ENCODE results near the gene SORBS2.

The SORBS2 gene

GRCh38 chr4:185587427-185588161, 224.4 kb downstream of the SORBS2 start:
- peak; percentile 52 to 78 for DNase-seq (ENCODE audit: low read depth in 2 of 2)

- no peak for DNase-seq (ENCODE audit: low read depth in 2 of 2)
These were observed 225.0 kb downstream of the SORBS2 start for GRCh38 chr4:185587030-185587426.

- DNase-seq (ENCODE audit: low read depth in 2 of 2) = no peak
These were observed 226.8 kb downstream of the SORBS2 start for GRCh38 chr4:185585211-185585610.

GRCh38 chr4:185583813-185584212, 228.2 kb downstream of the SORBS2 start:
- no peak for DNase-seq (ENCODE audit: low read depth in 2 of 2)

- DNase-seq (ENCODE audit: low read depth in 2 of 2) = no peak
These were observed 229.2 kb downstream of the SORBS2 start for GRCh38 chr4:185582651-185583400.

GRCh38 chr4:185580699-185581098, 231.3 kb downstream of the SORBS2 start:
- no peak for DNase-seq (ENCODE audit: low read depth in 2 of 2)

GRCh38 chr4:185578284-185578683, 233.7 kb downstream of the SORBS2 start:
- DNase-seq (ENCODE audit: low read depth in 2 of 2) = no peak

- DNase-seq (ENCODE audit: low read depth in 2 of 2) = no peak
These were observed 234.7 kb downstream of the SORBS2 start for GRCh38 chr4:185576962-185577950.

- no peak for DNase-seq (ENCODE audit: low read depth in 2 of 2)
These were observed 235.6 kb downstream of the SORBS2 start for GRCh38 chr4:185576314-185576961.

GRCh38 chr4:185573651-185574199, 238.3 kb downstream of the SORBS2 start:
- no peak for DNase-seq (ENCODE audit: low read depth in 2 of 2)

GRCh38 chr4:185570727-185571126, 241.3 kb downstream of the SORBS2 start:
- DNase-seq (ENCODE audit: low read depth in 2 of 2) = no peak

- DNase-seq (ENCODE audit: low read depth in 2 of 2) = no peak
These were observed 244.3 kb downstream of the SORBS2 start for GRCh38 chr4:185567381-185568376.

GRCh38 chr4:185566972-185567371, 245.0 kb downstream of the SORBS2 start:
- DNase-seq (ENCODE audit: low read depth in 2 of 2) = no peak

- peak in 1 of 2 donors; percentile 30 for DNase-seq (ENCODE audit: low read depth in 2 of 2)
These were observed 245.6 kb downstream of the SORBS2 start for GRCh38 chr4:185566425-185566824.

- no peak for DNase-seq (ENCODE audit: low read depth in 2 of 2)
These were observed 246.3 kb downstream of the SORBS2 start for GRCh38 chr4:185565696-185566095.

GRCh38 chr4:185564349-185564748, 247.6 kb downstream of the SORBS2 start:
- DNase-seq (ENCODE audit: low read depth in 2 of 2) = no peak

GRCh38 chr4:185562531-185562930, 249.5 kb downstream of the SORBS2 start:
- DNase-seq (ENCODE audit: low read depth in 2 of 2) = no peak

GRCh38 chr4:185560316-185560715, 251.7 kb downstream of the SORBS2 start:
- no peak for DNase-seq (ENCODE audit: low read depth in 2 of 2)

- DNase-seq (ENCODE audit: low read depth in 2 of 2) = no peak
These were observed 252.1 kb downstream of the SORBS2 start for GRCh38 chr4:185559915-185560281.

Measured in stimulated activated CD8-positive, alpha-beta memory T cell treated with anti-CD3 and anti-CD28 coated beads, Interleukin-15, amount 100 ng/mL, for 48 hours (primary cell).